Ovary (tissue), 9 donors: ENCODE data around the gene ACTG2. TPM values are rescaled to one million over a fixed set of nuclear protein-coding genes. Genes with fewer than 3 reads are reported as not detected.

Experiments used
- DNase-seq, 5 donors: peaks; one replicate each; pipeline ENCODE4 v3.0.0-alpha.2; 2019 to 2020
- H3K27ac ChIP-seq, 2 donors: fragments of 200-600 bp; one replicate each; pipeline versions ENCODE4 v1.5.1 to v1.8.0; 2019 to 2022
- H3K27me3 ChIP-seq: fragments of 200-600 bp; one replicate; pipeline ENCODE4 v1.8.0; 2022
- H3K36me3 ChIP-seq: fragments of 200-600 bp; sonication (generic); one replicate; pipeline ENCODE4 v1.5.1; 2019
- H3K4me1 ChIP-seq: one replicate; pipeline ENCODE4 v1.8.1; 2013; ENCODE audit warnings: mild to moderate bottlenecking, moderate library complexity; ENCODE audit not compliant: insufficient read depth
- H3K4me3 ChIP-seq: fragments of 200-600 bp; sonication (generic); one replicate; pipeline ENCODE4 v1.5.1; 2017
- H3K9me3 ChIP-seq, 2 donors: fragments of 200-600 bp in 1 of 2; sonication (generic) in 1 of 2; one replicate each; pipeline versions ENCODE4 v1.5.1 to v1.8.1; 2013 to 2019; ENCODE audit warnings: mild to moderate bottlenecking in 1 of 2, moderate library complexity in 1 of 2
- CTCF ChIP-seq, 3 donors: fragments of 450-650 bp in 2 of 3; fragments of 200-600 bp in 1 of 3; IDR thresholded peaks; one replicate each; pipeline versions ENCODE4 v1.5.1 to v1.8.0; 2016 to 2022; ENCODE audit warnings: antibody characterized with exemption in 3 of 3, mild to moderate bottlenecking in 1 of 3
- EP300 ChIP-seq: sonication (generic); formaldehyde crosslinking; IDR thresholded peaks from one replicate; pipeline ENCODE4 v1.6.1; 2017; ENCODE audit warnings: antibody characterized with exemption
- POLR2A ChIP-seq: fragments of 450-650 bp; IDR thresholded peaks from one replicate; pipeline ENCODE4 v1.6.1; 2017; ENCODE audit warnings: antibody characterized with exemption, mild to moderate bottlenecking, moderate library complexity
- WGBS, 3 donors: extraction: QIAGEN DNeasy Blood & Tissue Kit in 1 of 3; methylation state at CpG; one replicate each; pipeline versions ENCODE4 v1.1.5 to v1.1.7; 2013 to 2017; 5-methylcytosine and 5-hydroxymethylcytosine counted together
- intact Hi-C, 4 donors: fragments of 100-400 bp; cut with DNase I; formaldehyde crosslinking; loops; one replicate each; pipeline versions ENCODE4 v1.11.0 to v1.15.1; 2022 to 2023
- polyA plus RNA-seq, 2 donors: library from polyadenylated mRNA; stranded (reverse); fragments of 200-250 nt in 1 of 2; fragments of 350-450 nt in 1 of 2; fragmentation: Illumina TruSeq in 1 of 2; extraction: RNeasy Lipid Tissue Mini Kit (QIAGEN cat#74804) in 1 of 2; gene quantifications; one replicate each; pipeline ENCODE4 v1.2.3, GENCODE V29; 2013 to 2014
- total RNA-seq, 7 donors: library from RNA; depleted of rRNA in 2 of 7; stranded (reverse); fragments of >200 nt in 2 of 7; fragmentation: NEBNext Ultra II Directional in 3 of 7; extraction: Animal tissue kit (Norgen Biotek cat#: 25700) in 3 of 7; gene quantifications; one replicate each; pipeline versions ENCODE4 v1.1.0 to v1.2.4, GENCODE V29; 2016 to 2023
- donor health status: DM: no; HTN: no; CAD: no; lungs with moderate emphysema.
- donor health status: DM: no; HTN: no; CAD: no.
- donor health status: Bipolar disorder and iron deficiency.
- donor health status: DM: yes; HTN: yes; CAD: no.
- donor health status: DM: no; HTN: no; CAD: no.
- donor health status: DM: yes; HTN: yes; CAD: no.

ACTG2 gene
- total and polyA plus RNA-seq, 9 donors = 3.8 to 558 (median 49.6) TPM

- peak overlapping the region; percentile 16 for H3K4me3 ChIP-seq
- H3K9me3 ChIP-seq = no peaks in the 10 kb centered on the region
- no peak for DNase-seq
- no peaks in the 10 kb centered on the region for H3K27me3 ChIP-seq
- 66 to 79% (median 74%) methylated on average over 6 of the region's 6 CpGs for WGBS, 3 donors
- H3K4me1 ChIP-seq = peaks cover 3% of the 10 kb centered on the region
- H3K27ac ChIP-seq = no peak overlapping the region
- no peaks in the 10 kb centered on the region for H3K36me3 ChIP-seq
- intact Hi-C loops = no loop called here
- TF ChIP-seq EP300 (no peak), POLR2A (no peak), CTCF (IDR thresholded peaks at IDR 0.05) (no peak)
Observed at GRCh38 chr2:73897934-73898333, 5.1 kb downstream of the ACTG2 start.

DNA sequence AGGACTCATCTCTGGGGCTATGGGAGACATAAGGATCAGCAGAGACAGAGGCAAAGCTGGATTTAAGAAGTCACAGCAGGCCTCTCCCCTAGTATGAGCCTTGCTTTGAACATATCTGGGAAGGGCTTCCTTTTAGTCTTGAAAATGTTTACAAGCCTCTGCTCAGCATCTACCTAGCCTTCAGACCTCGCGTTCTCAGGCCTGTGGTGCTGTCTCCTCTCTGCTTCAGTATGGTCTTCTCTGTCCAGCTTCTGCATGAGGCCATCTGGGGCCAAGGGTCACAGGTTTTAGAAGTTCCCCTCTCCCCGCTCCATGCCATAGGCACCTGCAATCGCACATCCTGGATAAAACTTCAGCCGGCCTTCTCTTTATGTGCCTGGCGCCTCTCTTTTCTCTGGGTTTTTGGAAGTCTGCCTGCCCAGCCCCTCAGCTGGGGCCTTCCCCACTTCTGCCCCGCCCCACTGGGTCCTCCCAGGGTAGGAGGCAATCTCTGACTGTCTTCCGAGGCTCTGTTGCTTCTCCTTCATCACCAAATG, 7.1 kb downstream of the ACTG2 start:
- no peaks in the 10 kb centered on the region for H3K9me3 ChIP-seq
- TF ChIP-seq CTCF (IDR thresholded peaks at IDR 0.05) = no peak
- H3K36me3 ChIP-seq = no peaks in the 10 kb centered on the region
- intact Hi-C loops = no loop called here
- no peaks in the 10 kb centered on the region for H3K4me1 ChIP-seq
- no peak overlapping the region for H3K4me3 ChIP-seq
- WGBS, 3 donors = 75 to 79% (median 76%) methylated on average over 8 of the region's 8 CpGs
- no peaks in the 10 kb centered on the region for H3K27me3 ChIP-seq
- no peak for DNase-seq
- H3K27ac ChIP-seq = no peak overlapping the region

DNA sequence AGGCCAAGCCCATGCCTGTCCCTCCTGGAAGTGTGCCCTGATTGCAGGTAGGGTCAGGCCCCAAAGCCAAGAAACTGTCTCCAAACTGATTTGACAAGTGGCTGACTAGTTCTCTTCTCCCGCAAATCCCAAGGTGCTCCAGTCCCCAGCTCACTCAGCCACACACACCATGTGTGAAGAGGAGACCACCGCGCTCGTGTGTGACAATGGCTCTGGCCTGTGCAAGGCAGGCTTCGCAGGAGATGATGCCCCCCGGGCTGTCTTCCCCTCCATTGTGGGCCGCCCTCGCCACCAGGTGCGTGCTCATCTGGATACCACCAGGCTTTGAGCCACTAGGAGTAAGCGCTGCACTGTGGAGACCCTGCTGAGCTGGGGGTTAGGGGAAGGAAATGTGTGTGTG, 8.3 kb downstream of the ACTG2 start:
- no peaks in the 10 kb centered on the region for H3K4me1 ChIP-seq
- TF ChIP-seq EP300 (no peak), CTCF (IDR thresholded peaks at IDR 0.05) (no peak), POLR2A (no peak)
- DNase-seq = no peak
- H3K4me3 ChIP-seq = no peak overlapping the region
- H3K27me3 ChIP-seq = no peaks in the 10 kb centered on the region
- 80 to 92% (median 89%) methylated on average over 8 to 10 of the region's 10 CpGs for WGBS, 3 donors
- H3K36me3 ChIP-seq = no peaks in the 10 kb centered on the region
- no peaks in the 10 kb centered on the region for H3K9me3 ChIP-seq
- no peak overlapping the region for H3K27ac ChIP-seq
- intact Hi-C loops = no loop called here

DNA sequence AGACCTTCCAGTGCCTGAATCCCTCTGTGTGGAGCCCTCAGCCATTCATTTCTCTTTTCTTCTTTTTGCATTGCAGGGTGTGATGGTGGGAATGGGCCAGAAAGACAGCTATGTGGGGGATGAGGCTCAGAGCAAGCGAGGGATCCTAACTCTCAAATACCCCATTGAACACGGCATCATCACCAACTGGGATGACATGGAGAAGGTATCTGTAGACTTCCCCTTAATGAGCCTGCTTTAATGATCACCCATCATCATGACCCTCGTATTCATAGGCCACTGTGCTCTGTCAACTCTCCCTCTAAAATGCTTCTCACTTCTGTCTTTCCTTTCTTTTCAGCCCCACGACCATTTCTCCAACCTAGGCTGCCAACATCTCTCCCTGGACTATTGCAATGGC, 9.5 kb downstream of the ACTG2 start:
- Histone ChIP-seq H3K4me1 (no peaks in the 10 kb centered on the region), H3K36me3 (no peaks in the 10 kb centered on the region), H3K4me3 (no peak overlapping the region), H3K9me3 (no peaks in the 10 kb centered on the region), H3K27ac (no peak overlapping the region), H3K27me3 (no peaks in the 10 kb centered on the region)
- TF ChIP-seq EP300 = no peak
- no peak for TF ChIP-seq CTCF (IDR thresholded peaks at IDR 0.05)
- TF ChIP-seq POLR2A = no peak
- no peak for DNase-seq
- 81 to 83% (median 83%) methylated on average over 4 of the region's 4 CpGs for WGBS, 3 donors
- intact Hi-C loops = no loop called here
